Measurements from ENCODE around the gene IL17RC. TPM values are rescaled to one million over a fixed set of nuclear protein-coding genes. Genes with fewer than 3 reads are reported as not detected.

IL17RC gene
- total and polyA plus RNA-seq, 7 donors, result 9.9 to 88.9 (median 57.8) TPM

DNA sequence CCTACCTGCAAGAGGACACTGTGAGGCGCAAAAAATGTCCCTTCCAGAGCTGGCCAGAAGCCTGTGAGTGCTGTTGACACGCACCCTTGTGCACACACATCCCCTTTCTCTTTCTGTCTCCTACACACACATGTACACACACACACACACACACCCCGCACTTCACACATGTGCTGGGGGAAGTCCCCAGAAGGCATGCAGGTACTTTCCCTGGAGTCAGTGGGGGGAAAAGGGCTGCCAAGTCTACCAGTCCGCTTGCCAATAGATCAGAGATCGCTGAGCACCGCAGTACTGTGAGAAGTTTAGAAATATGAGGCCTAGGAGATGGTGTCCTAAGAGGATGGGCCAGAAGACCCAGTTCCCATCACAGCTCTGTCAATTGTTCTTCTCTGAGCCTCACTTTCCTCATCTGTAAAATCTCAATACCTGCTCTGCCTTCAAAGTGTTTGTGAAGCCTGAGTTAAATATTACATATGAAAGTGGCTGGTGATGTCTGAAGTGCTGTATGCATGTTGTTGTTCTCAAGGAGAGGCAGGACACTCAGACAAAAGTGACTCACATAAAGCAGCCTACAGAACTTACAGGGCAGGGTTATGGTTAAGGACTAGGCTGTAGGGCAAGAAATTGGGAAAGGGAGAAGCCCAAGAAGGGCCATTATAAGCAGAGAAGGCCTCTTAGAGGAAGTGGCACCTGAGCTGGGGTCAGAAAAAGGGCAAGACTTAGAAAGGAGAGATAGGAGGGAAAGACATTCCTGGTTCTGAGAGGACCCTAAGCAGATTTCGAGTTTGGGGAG lies 7.5 kb upstream of the IL17RC start:
- H3K27ac ChIP-seq, result no peak overlapping the region
- 85 to 92% methylated on average over 7 of the region's 7 CpGs for WGBS, 2 donors
- intact Hi-C loops (cut with DNase I), result no loop called here
- H3K36me3 ChIP-seq, result no peaks in the 10 kb centered on the region
- TF ChIP-seq POLR2A (IDR thresholded peaks at IDR 0.05), result no peak
- TF ChIP-seq, protein P1, sequence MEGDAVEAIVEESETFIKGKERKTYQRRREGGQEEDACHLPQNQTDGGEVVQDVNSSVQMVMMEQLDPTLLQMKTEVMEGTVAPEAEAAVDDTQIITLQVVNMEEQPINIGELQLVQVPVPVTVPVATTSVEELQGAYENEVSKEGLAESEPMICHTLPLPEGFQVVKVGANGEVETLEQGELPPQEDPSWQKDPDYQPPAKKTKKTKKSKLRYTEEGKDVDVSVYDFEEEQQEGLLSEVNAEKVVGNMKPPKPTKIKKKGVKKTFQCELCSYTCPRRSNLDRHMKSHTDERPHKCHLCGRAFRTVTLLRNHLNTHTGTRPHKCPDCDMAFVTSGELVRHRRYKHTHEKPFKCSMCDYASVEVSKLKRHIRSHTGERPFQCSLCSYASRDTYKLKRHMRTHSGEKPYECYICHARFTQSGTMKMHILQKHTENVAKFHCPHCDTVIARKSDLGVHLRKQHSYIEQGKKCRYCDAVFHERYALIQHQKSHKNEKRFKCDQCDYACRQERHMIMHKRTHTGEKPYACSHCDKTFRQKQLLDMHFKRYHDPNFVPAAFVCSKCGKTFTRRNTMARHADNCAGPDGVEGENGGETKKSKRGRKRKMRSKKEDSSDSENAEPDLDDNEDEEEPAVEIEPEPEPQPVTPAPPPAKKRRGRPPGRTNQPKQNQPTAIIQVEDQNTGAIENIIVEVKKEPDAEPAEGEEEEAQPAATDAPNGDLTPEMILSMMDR (IDR thresholded peaks at IDR 0.05), result no peak
- no peak for TF ChIP-seq POLR2AphosphoS5 (IDR thresholded peaks at IDR 0.05)
- TF ChIP-seq EP300 (IDR thresholded peaks at IDR 0.05), result no peak
- no peak overlapping the region for H3K4me3 ChIP-seq
- DNase-seq, result no peak
- H3K4me1 ChIP-seq, result peaks cover 0 to 14% (median 13%) of the 10 kb centered on the region in 4 donors
- no peaks in the 10 kb centered on the region for H3K27me3 ChIP-seq
- no peaks in the 10 kb centered on the region for H3K9me3 ChIP-seq

DNA sequence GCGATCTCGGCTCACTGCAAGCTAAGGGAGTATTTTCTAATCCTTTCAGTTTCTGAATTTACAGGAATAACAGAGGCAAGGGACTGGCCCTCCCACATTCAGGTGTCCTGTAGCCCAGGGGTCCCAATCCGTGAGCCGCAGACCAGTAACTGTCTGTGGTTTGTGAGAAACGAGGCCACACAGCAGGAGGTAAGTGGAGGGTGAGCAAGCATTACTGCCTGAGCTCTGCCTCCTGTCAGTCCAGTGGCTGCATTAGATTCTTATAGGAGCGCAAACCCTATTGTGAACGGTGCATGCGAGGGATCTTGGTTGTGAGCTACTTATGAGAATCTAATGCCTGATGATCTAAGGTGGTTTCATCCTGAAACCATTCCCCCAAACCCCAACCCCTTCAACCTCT lies 5.0 kb upstream of the IL17RC start:
- no peak overlapping the region for H3K4me3 ChIP-seq
- H3K27ac ChIP-seq, result no peak overlapping the region
- DNase-seq, result no peak
- no peaks in the 10 kb centered on the region for H3K9me3 ChIP-seq
- no peaks in the 10 kb centered on the region for H3K36me3 ChIP-seq
- TF ChIP-seq POLR2A (IDR thresholded peaks at IDR 0.05) (no peak), EP300 (IDR thresholded peaks at IDR 0.05) (no peak), POLR2AphosphoS5 (IDR thresholded peaks at IDR 0.05) (no peak)
- TF ChIP-seq, protein P1 (IDR thresholded peaks at IDR 0.05), result no peak
- WGBS, 2 donors, result 76 to 88% methylated on average over 8 of the region's 8 CpGs
- no peaks in the 10 kb centered on the region for H3K27me3 ChIP-seq
- intact Hi-C loops (cut with DNase I), result no loop called here
- peaks cover 0 to 35% (median 28%) of the 10 kb centered on the region in 4 donors for H3K4me1 ChIP-seq

DNA sequence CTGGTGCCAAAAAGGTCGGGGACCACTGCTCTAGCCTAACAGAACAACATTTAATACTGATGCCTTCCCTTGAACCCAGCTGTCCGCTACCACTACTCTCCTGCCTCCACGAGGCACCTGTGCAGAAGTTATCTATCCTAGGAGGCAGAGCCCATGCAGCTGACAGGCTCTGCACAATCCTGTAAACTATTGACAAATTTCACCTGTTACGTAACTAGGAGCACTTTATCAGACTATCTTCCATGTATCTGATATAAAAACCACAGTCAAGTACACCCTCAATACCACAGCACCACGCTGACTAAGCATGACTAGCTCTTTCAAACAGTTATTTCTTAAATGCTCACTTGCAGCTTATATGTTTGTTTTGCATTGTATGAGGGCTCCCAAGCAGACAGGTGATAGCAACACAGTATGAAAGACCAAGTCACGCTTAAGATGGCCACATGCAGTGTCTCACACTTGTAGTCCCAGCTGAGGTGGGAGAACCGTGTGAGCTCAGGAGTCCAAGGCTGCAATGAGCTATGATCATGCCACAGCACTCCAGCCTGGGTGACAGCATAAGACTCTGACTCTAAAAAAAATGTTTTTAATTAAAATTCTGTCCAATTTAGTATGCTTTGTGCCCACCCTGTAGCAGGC lies 4.5 kb upstream of the IL17RC start:
- TF ChIP-seq POLR2AphosphoS5 (IDR thresholded peaks at IDR 0.05) (no peak), EP300 (IDR thresholded peaks at IDR 0.05) (no peak), POLR2A (IDR thresholded peaks at IDR 0.05) (no peak)
- TF ChIP-seq, protein P1 (IDR thresholded peaks at IDR 0.05), result no peak
- WGBS, 2 donors, result 71 to 81% methylated on average over 7 of the region's 7 CpGs
- intact Hi-C loops (cut with DNase I), result no loop called here

DNA sequence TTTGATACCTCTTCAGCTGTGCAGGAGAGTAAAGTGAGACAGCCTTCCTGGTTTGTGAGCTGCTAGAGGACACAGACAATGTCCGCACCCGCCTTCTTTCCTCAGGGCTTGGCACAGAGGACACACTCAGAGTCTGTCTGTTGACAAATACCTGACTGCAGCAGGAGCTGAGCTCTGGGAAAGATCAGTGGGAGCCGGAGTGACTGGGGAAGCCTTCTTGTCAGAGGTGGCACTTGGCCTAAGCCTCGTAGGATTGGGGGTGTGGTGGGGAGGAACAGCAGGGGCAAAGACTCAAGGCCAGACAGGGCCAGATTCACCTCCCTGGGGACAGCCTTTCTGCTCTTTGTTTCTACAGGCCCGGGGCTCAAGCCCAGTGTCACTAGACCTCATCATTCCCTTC lies 3.3 kb upstream of the IL17RC start:
- H3K27me3 ChIP-seq, result no peaks in the 10 kb centered on the region
- WGBS, 2 donors, result 63 to 86% methylated on average over 5 of the region's 5 CpGs
- peaks cover 0 to 52% (median 44%) of the 10 kb centered on the region in 4 donors for H3K4me1 ChIP-seq
- H3K27ac ChIP-seq, result peak overlapping the region in 3 of 4 donors; percentile 96 to 98 (median 97)
- DNase-seq, result no peak
- H3K36me3 ChIP-seq, result no peaks in the 10 kb centered on the region
- intact Hi-C loops (cut with DNase I), result no loop called here
- H3K9me3 ChIP-seq, result no peaks in the 10 kb centered on the region
- no peak overlapping the region for H3K4me3 ChIP-seq
- TF ChIP-seq POLR2A (IDR thresholded peaks at IDR 0.05) (no peak), POLR2AphosphoS5 (IDR thresholded peaks at IDR 0.05) (peak in 1 of 4 donors; percentile 14), EP300 (IDR thresholded peaks at IDR 0.05) (no peak)
- TF ChIP-seq, protein P1 (IDR thresholded peaks at IDR 0.05), result no peak

More for the DNA sequence above, 4.5 kb upstream of the IL17RC start:
- H3K9me3 ChIP-seq, result no peaks in the 10 kb centered on the region
- no peak overlapping the region for H3K4me3 ChIP-seq
- no peaks in the 10 kb centered on the region for H3K27me3 ChIP-seq
- no peak for DNase-seq
- H3K4me1 ChIP-seq, result peaks cover 0 to 40% (median 32%) of the 10 kb centered on the region in 4 donors
- H3K27ac ChIP-seq, result no peak overlapping the region
- H3K36me3 ChIP-seq, result no peaks in the 10 kb centered on the region

All from sigmoid colon (tissue), 7 donors.